ENCODE results near the gene GTF2F2.

DNA sequence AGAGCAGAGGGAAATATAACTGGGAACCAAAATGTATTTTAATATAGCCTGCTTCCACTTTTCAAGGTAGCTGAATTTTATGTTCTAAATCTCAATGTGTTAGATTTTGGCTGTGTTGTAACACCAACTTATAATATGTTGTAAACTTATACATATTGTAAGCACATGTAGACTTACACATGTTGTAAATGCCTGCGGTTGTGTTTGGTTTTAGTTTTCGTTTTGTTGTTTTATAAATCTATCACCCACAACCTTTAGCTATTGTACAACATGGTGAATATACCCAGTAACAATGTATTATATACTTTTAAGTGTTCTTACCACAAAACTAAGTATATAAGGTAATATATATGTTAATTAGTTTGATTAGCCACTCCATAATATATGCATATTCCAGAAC lies 65.0 kb downstream of the GTF2F2 start:
- TF ChIP-seq, protein P1, sequence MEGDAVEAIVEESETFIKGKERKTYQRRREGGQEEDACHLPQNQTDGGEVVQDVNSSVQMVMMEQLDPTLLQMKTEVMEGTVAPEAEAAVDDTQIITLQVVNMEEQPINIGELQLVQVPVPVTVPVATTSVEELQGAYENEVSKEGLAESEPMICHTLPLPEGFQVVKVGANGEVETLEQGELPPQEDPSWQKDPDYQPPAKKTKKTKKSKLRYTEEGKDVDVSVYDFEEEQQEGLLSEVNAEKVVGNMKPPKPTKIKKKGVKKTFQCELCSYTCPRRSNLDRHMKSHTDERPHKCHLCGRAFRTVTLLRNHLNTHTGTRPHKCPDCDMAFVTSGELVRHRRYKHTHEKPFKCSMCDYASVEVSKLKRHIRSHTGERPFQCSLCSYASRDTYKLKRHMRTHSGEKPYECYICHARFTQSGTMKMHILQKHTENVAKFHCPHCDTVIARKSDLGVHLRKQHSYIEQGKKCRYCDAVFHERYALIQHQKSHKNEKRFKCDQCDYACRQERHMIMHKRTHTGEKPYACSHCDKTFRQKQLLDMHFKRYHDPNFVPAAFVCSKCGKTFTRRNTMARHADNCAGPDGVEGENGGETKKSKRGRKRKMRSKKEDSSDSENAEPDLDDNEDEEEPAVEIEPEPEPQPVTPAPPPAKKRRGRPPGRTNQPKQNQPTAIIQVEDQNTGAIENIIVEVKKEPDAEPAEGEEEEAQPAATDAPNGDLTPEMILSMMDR (IDR thresholded peaks at IDR 0.05 in 8 of 11, conservative IDR thresholded peaks at IDR 0.05 in 3 of 11) = no peak
- TF ChIP-seq POLR2A (IDR thresholded peaks at IDR 0.05) (no peak), POLR2AphosphoS5 (IDR thresholded peaks at IDR 0.05) (no peak)

Data from spleen (tissue), 7 donors.